Measurements from ENCODE around the gene MACROD2. TPM values are rescaled to one million over a fixed set of nuclear protein-coding genes. Genes with fewer than 3 reads are reported as not detected.

MACROD2 gene
- total RNA-seq, 1 donor from 2014 or later = 6.7 TPM

DNA sequence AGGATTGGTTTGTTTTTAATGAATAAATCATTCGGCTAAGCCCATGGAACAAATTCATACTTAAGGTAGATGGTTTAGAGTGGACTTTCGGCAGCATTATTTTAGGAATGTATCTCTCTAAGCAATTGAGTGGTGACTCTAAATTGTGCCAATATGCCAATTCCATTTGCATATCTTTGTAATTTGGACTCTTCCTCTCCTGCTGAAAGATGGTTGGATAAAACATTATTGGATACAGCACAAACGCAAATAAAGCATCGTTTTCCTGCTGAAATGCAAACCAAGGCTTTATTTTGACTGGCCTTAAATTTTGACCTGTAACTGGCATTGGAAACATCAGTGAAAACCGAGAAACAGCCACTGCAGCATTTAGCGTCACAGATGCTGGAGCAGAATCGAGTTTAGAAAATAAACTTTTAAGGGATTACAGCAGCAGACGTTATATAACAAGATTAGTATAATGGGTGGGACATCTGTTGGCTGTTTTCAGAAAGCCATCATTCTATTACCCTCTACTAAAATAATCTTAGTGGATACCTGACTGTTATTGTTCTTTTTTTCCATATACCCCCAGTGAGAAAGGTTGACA lies 1852.0 kb downstream of the MACROD2 start:
- H3K9me3 Mint-ChIP-seq = peaks cover 9% of the 10 kb centered on the region
- peaks cover 3% of the 10 kb centered on the region for H3K27me3 Mint-ChIP-seq
- DNase-seq (ENCODE audit: extremely low spot score, unreplicated experiment) = no peak
- H3K4me1 Mint-ChIP-seq (ENCODE audit: unreplicated experiment) = peaks cover 11% of the 10 kb centered on the region
- TF ChIP-seq CTCF (conservative IDR thresholded peaks at IDR 0.05) = no peak
- no peaks in the 10 kb centered on the region for H3K36me3 Mint-ChIP-seq
- no peak overlapping the region for H3K4me3 Mint-ChIP-seq
- no peak overlapping the region for H3K27ac Mint-ChIP-seq

GRCh38 chr20:15848126-15848525 lies 1852.8 kb downstream of the MACROD2 start:
- Mint-ChIP-seq H3K9me3 (peaks cover 9% of the 10 kb centered on the region), H3K4me1 (ENCODE audit: unreplicated experiment) (peaks cover 11% of the 10 kb centered on the region), H3K4me3 (no peak overlapping the region), H3K27ac (no peak overlapping the region), H3K27me3 (peaks cover 3% of the 10 kb centered on the region), H3K36me3 (no peaks in the 10 kb centered on the region)
- DNase-seq (ENCODE audit: extremely low spot score, unreplicated experiment) = no peak
- TF ChIP-seq CTCF (conservative IDR thresholded peaks at IDR 0.05) = no peak

DNA sequence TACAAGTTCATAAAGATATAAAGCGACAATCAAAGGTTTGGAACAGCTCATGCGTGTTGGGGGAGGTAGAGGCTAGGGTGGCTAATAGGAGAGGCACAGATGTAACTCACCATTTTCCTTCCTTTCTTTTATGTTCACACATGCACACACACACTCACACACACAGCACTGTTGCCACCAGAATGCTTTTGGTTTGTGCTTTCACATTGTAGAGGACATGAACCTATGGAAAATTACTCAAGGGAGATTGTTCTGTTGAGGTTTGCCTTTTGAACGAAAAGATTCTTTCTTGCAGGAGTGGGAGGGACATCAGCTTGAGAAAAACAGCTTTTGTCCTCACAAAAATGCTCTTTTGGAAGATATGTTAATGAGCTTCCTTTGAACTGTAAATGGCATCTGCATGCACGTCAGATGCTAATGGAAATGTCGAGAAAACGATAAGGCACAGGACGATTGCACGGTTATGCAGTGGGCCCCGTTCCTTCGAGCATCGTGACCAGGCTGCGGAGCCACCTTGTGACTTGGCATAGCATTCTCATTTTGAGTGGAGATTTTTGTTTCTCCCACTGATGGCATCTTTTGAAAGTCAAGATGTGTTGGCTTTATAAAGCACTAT lies 1853.8 kb downstream of the MACROD2 start:
- no peak for DNase-seq (ENCODE audit: extremely low spot score, unreplicated experiment)
- Mint-ChIP-seq H3K27me3 (peaks cover 3% of the 10 kb centered on the region), H3K4me1 (ENCODE audit: unreplicated experiment) (peaks cover 15% of the 10 kb centered on the region), H3K9me3 (peaks cover 9% of the 10 kb centered on the region), H3K36me3 (no peaks in the 10 kb centered on the region), H3K27ac (no peak overlapping the region), H3K4me3 (no peak overlapping the region)
- no peak for TF ChIP-seq CTCF (conservative IDR thresholded peaks at IDR 0.05)

DNA sequence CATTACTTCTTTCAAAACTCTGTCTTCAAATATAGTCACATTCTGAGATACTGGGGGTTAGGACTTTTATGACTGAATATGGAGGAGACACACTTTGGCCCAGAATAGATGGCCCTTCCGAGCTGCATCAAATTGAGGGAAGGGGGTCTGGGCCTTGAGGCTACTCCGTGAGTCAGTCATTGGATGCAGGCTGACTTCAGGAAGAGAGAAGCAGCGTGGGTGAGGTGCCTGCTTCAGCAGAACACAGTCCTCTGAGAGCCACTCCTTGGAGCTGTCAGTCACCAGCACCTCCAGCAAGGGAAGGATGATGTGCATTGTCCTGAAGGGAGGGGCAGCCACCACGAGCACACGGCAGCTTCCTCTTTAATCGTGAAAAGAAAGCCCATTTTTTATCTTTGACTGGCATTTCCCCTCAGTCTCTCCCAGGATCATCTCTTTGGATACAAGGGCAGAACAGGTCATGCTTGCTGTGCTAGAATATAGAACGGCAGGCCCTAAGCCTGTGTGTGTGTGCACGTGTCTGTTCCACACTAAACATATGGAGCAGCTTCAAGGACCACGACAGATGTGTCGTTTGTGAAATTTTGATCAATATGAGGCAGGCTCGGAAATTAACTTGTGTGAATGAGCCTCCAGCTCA lies 1856.4 kb downstream of the MACROD2 start:
- no peak for DNase-seq (ENCODE audit: extremely low spot score, unreplicated experiment)
- Mint-ChIP-seq H3K36me3 (no peaks in the 10 kb centered on the region), H3K4me3 (peak overlapping the region; percentile 13), H3K27me3 (peaks cover 3% of the 10 kb centered on the region), H3K9me3 (peaks cover 9% of the 10 kb centered on the region), H3K27ac (peak overlapping the region; percentile 71), H3K4me1 (ENCODE audit: unreplicated experiment) (peaks cover 22% of the 10 kb centered on the region)
- TF ChIP-seq CTCF (conservative IDR thresholded peaks at IDR 0.05) = no peak

DNA sequence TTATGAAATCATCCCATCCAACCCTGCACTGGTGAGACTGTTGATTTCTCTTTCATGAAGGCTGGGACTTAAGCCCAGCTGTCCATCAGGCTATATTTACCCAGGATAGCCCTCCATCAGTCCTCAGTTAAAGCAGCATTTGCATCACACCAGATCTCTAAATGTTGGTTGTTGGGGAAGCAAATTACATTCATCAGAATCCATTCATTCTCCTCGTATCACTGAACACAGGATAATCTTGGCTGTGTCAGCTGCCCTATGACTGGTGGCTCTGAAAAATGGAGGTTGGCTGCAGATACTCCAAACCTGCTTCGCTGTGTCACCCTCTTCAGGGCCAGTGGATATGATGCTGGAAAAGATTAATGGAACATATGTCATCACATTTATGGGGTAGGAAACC lies 1859.6 kb downstream of the MACROD2 start:
- no peak overlapping the region for H3K4me3 Mint-ChIP-seq
- peaks cover 3% of the 10 kb centered on the region for H3K27me3 Mint-ChIP-seq
- no peak for DNase-seq (ENCODE audit: extremely low spot score, unreplicated experiment)
- H3K27ac Mint-ChIP-seq = no peak overlapping the region
- peaks cover 22% of the 10 kb centered on the region for H3K4me1 Mint-ChIP-seq (ENCODE audit: unreplicated experiment)
- TF ChIP-seq CTCF (conservative IDR thresholded peaks at IDR 0.05) = no peak
- H3K9me3 Mint-ChIP-seq = peaks cover 9% of the 10 kb centered on the region
- H3K36me3 Mint-ChIP-seq = no peaks in the 10 kb centered on the region
